ENCODE results near the gene TPST2. TPM values are rescaled to one million over a fixed set of nuclear protein-coding genes. Genes with fewer than 3 reads are reported as not detected.

Gene TPST2
- total RNA-seq, 1 experiment from 2014 or later, result 11.8 TPM

- no peak for TF ChIP-seq CTCF (IDR thresholded peaks at IDR 0.05 in 2 of 3, conservative IDR thresholded peaks at IDR 0.05 in 1 of 3; ENCODE audit: borderline replicate concordance in 1 of 3, insufficient read depth in 1 of 3, low read depth in 2 of 3, low read length in 2 of 3)
Measured at GRCh38 chr22:26615830-26616435, 26.0 kb upstream of the TPST2 start (continued).

GRCh38 chr22:26615149-26615548 lies 25.2 kb upstream of the TPST2 start:
- RAD21 ChIA-PET (ENCODE audit: low non-redundant PET in 1 of 2, low total read pairs in 2 of 2, uncharacterized antibody in 2 of 2, unreplicated experiment in 2 of 2), result no interaction called here
- POLR2A ChIA-PET, result no interaction called here
- H4K20me1 ChIP-seq (ENCODE audit: insufficient read depth), result no peaks in the 10 kb centered on the region

More at GRCh38 chr22:26615149-26615548, 25.2 kb upstream of the TPST2 start:
- H3K9me3 ChIP-seq (ENCODE audit: control insufficient read depth in 1 of 2, insufficient read depth in 1 of 2, low read depth in 1 of 2, low read length in 2 of 2), result no peaks in the 10 kb centered on the region
- H3K9ac ChIP-seq (ENCODE audit: low read length), result no peak overlapping the region
- BruUV-seq (replicated peaks), result no TSS peak
- H3K4me3 ChIP-seq (replicated peaks in 1 of 2; ENCODE audit: low read depth in 1 of 2, low read length in 2 of 2), result no peak overlapping the region
- DNase-seq (ENCODE audit: low read depth, low spot score), result no peak
- 0 out of 2 replicates have a peak, but pooled peaks cover 5% of the 10 kb centered on the region for H3K27me3 ChIP-seq (ENCODE audit: insufficient read depth, low read length)
- H3K9me2 ChIP-seq (ENCODE audit: insufficient read depth), result no peaks in the 10 kb centered on the region
- H3K27ac ChIP-seq (ENCODE audit: low read depth, low read length), result no peak overlapping the region
- no peak overlapping the region for H3K4me2 ChIP-seq (ENCODE audit: low read length)
- no peaks in the 10 kb centered on the region for H3K36me3 ChIP-seq (ENCODE audit: control insufficient read depth in 1 of 2, insufficient read depth in 2 of 2, low read length in 2 of 2)
- CTCF ChIA-PET, result no interaction called here
- TF ChIP-seq REST (IDR thresholded peaks at IDR 0.05; ENCODE audit: low read depth) (no peak), POLR2A (IDR thresholded peaks at IDR 0.05; ENCODE audit: borderline replicate concordance, extremely low read depth, insufficient read depth, insufficient read length) (no peak), SP1 (IDR thresholded peaks at IDR 0.05; ENCODE audit: low read depth) (no peak), JUND (IDR thresholded peaks at IDR 0.05) (no peak), FOSL1 (IDR thresholded peaks at IDR 0.05; ENCODE audit: low read depth) (no peak), EGR1 (IDR thresholded peaks at IDR 0.05; ENCODE audit: low read depth) (no peak), ZNF274 (IDR thresholded peaks at IDR 0.05; ENCODE audit: low read depth, low read length) (no peak), CEBPB (IDR thresholded peaks at IDR 0.05; ENCODE audit: low read depth) (no peak), MAX (IDR thresholded peaks at IDR 0.05) (no peak), CTCF (IDR thresholded peaks at IDR 0.05 in 2 of 3, conservative IDR thresholded peaks at IDR 0.05 in 1 of 3; ENCODE audit: borderline replicate concordance in 1 of 3, insufficient read depth in 1 of 3, low read depth in 2 of 3, low read length in 2 of 3) (no peak), EZH2phosphoT487 (IDR thresholded peaks at IDR 0.05; ENCODE audit: borderline replicate concordance) (no peak), TCF7L2 (IDR thresholded peaks at IDR 0.05; ENCODE audit: borderline replicate concordance, extremely low read depth, insufficient read depth, insufficient read length) (no peak), ELF1 (IDR thresholded peaks at IDR 0.05; ENCODE audit: borderline replicate concordance, low read depth) (no peak)
- no peak for ATAC-seq
- intact Hi-C loops (cut with micrococcal nuclease), result no loop called here
- no peaks in the 10 kb centered on the region for H3K4me1 ChIP-seq (ENCODE audit: control insufficient read depth in 1 of 2, insufficient read depth in 2 of 2, low read length in 2 of 2)
- H3K79me2 ChIP-seq (ENCODE audit: insufficient read depth, low read length), result no peaks in the 10 kb centered on the region
- no peak overlapping the region for H2AFZ ChIP-seq (ENCODE audit: low read depth, low read length, poor library complexity, severe bottlenecking)

All from HCT116 (cell line).